H1 (cell line): ENCODE data around the gene MMP19. TPM values are rescaled to one million over a fixed set of nuclear protein-coding genes. Genes with fewer than 3 reads are reported as not detected.

Source experiments
- CTCF ChIA-PET: fragments of 300-600 bp; sonication (Branson Sonifier 250); formaldehyde crosslinking; loops from one replicate; lab custom pipeline; 2021; ENCODE audit not compliant: partially characterized antibody; lab: Charles Lee
- POLR2A ChIA-PET: fragments of 300-600 bp; sonication (Branson Sonifier 250); formaldehyde crosslinking; loops from one replicate; lab custom pipeline; 2021; ENCODE audit warnings: inconsistent platforms; ENCODE audit not compliant: partially characterized antibody; lab: Charles Lee
- DNase-seq, 2 experiments: peaks; one replicate each; pipeline versions ENCODE4 v3.0.0 to v3.0.0-alpha.2; 2010 to 2022; ENCODE audit warnings: low spot score in 2 of 2, low read depth in 1 of 2, mixed read lengths in 1 of 2
- FAIRE-seq: peaks from 2 replicates; lab custom pipeline; 2011; peaks lifted over from hg19 to GRCh38; lab: Jason Lieb, UNC
- H2AFZ ChIP-seq: 2 replicates; pipeline ENCODE4 v1.8.1; 2012; ENCODE audit warnings: low read length, inconsistent platforms
- H2AK5ac ChIP-seq: 2 replicates; pipeline ENCODE4 v1.6.1; 2013; ENCODE audit warnings: low read depth, low read length
- H2BK120ac ChIP-seq: replicated peaks from 2 replicates; pipeline ENCODE3; 2013; ENCODE audit warnings: low read depth, low read length, inconsistent platforms
- H2BK12ac ChIP-seq: 2 replicates; pipeline ENCODE4 v1.6.1; 2013; ENCODE audit warnings: low read depth, low read length
- H2BK15ac ChIP-seq: 2 replicates; pipeline ENCODE4 v1.6.1; 2013; ENCODE audit warnings: low read length
- H2BK20ac ChIP-seq: 2 replicates; pipeline ENCODE4 v1.6.1; 2013; ENCODE audit warnings: low read length
- H2BK5ac ChIP-seq: 2 replicates; pipeline ENCODE4 v1.6.1; 2013; ENCODE audit warnings: low read depth, low read length
- H3K14ac ChIP-seq: 2 replicates; pipeline ENCODE4 v1.6.1; 2013; ENCODE audit warnings: inconsistent platforms; ENCODE audit not compliant: insufficient read length
- H3K18ac ChIP-seq: 2 replicates; pipeline ENCODE4 v1.6.1; 2013; ENCODE audit warnings: low read length; ENCODE audit errors: extremely low read depth
- H3K23ac ChIP-seq: 2 replicates; pipeline ENCODE4 v1.6.1; 2013; ENCODE audit warnings: inconsistent platforms; ENCODE audit not compliant: insufficient read length
- H3K23me2 ChIP-seq: 2 replicates; pipeline ENCODE4 v1.6.1; 2013; ENCODE audit warnings: low read depth, low read length
- H3K27ac ChIP-seq: 2 replicates; pipeline ENCODE4 v1.6.1; 2011; ENCODE audit warnings: low read depth, low read length, inconsistent platforms
- H3K27me3 ChIP-seq, 4 experiments: replicated peaks in 1 of 4; 1 replicate in 1 of 4; 2 replicates in 3 of 4; pipeline versions ENCODE4 v1.6.1 to v1.8.1; 2011 to 2013; ENCODE audit warnings: low read length in 3 of 4, mild to moderate bottlenecking in 3 of 4, inconsistent platforms in 2 of 4, mixed read lengths in 2 of 4, moderate library complexity in 1 of 4; ENCODE audit not compliant: control insufficient read depth in 3 of 4, insufficient read depth in 3 of 4; ENCODE audit errors: extremely low read depth in 1 of 4
- H3K36me3 ChIP-seq, 4 experiments: 2 replicates each; pipeline versions ENCODE4 v1.6.1 to v1.8.1; 2011 to 2013; ENCODE audit warnings: mild to moderate bottlenecking in 4 of 4, low read length in 3 of 4, moderate library complexity in 2 of 4, control low read depth in 1 of 4, inconsistent platforms in 1 of 4; ENCODE audit not compliant: insufficient read depth in 4 of 4, control insufficient read depth in 2 of 4
- H3K4ac ChIP-seq: replicated peaks from 2 replicates; pipeline ENCODE3; 2013; ENCODE audit warnings: low read length, low read depth, mixed read lengths, inconsistent platforms; ENCODE audit not compliant: insufficient read length
- H3K4me1 ChIP-seq, 4 experiments: replicated peaks in 1 of 4; 1 replicate in 1 of 4; 2 replicates in 3 of 4; pipeline versions ENCODE4 v1.6.1 to v1.8.1; 2011 to 2013; ENCODE audit warnings: low read length in 3 of 4, inconsistent platforms in 2 of 4, mixed read lengths in 1 of 4; ENCODE audit not compliant: insufficient read depth in 4 of 4, control insufficient read depth in 3 of 4
- H3K4me2 ChIP-seq, 2 experiments: 2 replicates each; pipeline versions ENCODE4 v1.6.1 to v1.8.1; 2011 to 2013; ENCODE audit warnings: low read depth in 2 of 2, low read length in 2 of 2, control low read depth in 1 of 2, inconsistent platforms in 1 of 2, mild to moderate bottlenecking in 1 of 2; ENCODE audit not compliant: insufficient read depth in 1 of 2
- H3K4me3 ChIP-seq, 4 experiments: fragments of 200-600, 300-600 bp in 1 of 4; sonication (generic), shearing (Covaris generic), sonication (Bioruptor Twin) in 1 of 4; 2 replicates each; pipeline versions ENCODE4 v1.5.1 to v1.8.1; 2011 to 2016; ENCODE audit warnings: low read length in 4 of 4, low read depth in 3 of 4, control low read depth in 2 of 4, inconsistent platforms in 2 of 4, mild to moderate bottlenecking in 2 of 4, mixed read lengths in 1 of 4, moderate library complexity in 1 of 4; ENCODE audit not compliant: insufficient read depth in 2 of 4; ENCODE audit errors: extremely low read depth in 1 of 4
- H3K56ac ChIP-seq: replicated peaks from 2 replicates; pipeline ENCODE3; 2013; ENCODE audit warnings: low read depth, mild to moderate bottlenecking, mixed read lengths, low read length, inconsistent platforms; ENCODE audit not compliant: insufficient read length
- H3K79me1 ChIP-seq: 2 replicates; pipeline ENCODE4 v1.6.1; 2013; ENCODE audit warnings: low read depth, low read length, control low read depth
- H3K79me2 ChIP-seq, 2 experiments: 2 replicates each; pipeline versions ENCODE4 v1.6.1 to v1.8.1; 2012 to 2013; ENCODE audit warnings: low read length in 2 of 2, mild to moderate bottlenecking in 2 of 2, inconsistent platforms in 1 of 2; ENCODE audit not compliant: insufficient read depth in 2 of 2, control insufficient read depth in 1 of 2
- H3K9ac ChIP-seq, 4 experiments: replicated peaks in 1 of 4; 1 replicate in 1 of 4; 2 replicates in 3 of 4; pipeline versions ENCODE4 v1.6.1 to v1.8.1; 2011 to 2013; ENCODE audit warnings: low read depth in 3 of 4, low read length in 3 of 4, control low read depth in 2 of 4, mild to moderate bottlenecking in 2 of 4, moderate library complexity in 2 of 4, inconsistent platforms in 1 of 4; ENCODE audit errors: extremely low read depth in 1 of 4
- H3K9me3 ChIP-seq, 2 experiments: 2 replicates each; pipeline versions ENCODE4 v1.6.1 to v1.8.1; 2012 to 2013; ENCODE audit warnings: mild to moderate bottlenecking in 2 of 2, moderate library complexity in 2 of 2, control low read depth in 1 of 2, inconsistent platforms in 1 of 2, low read depth in 1 of 2, low read length in 1 of 2, mixed read lengths in 1 of 2; ENCODE audit not compliant: insufficient read depth in 2 of 2
- H4K20me1 ChIP-seq, 2 experiments: replicated peaks in 1 of 2; 2 replicates each; pipeline versions ENCODE3 to v1.8.1; 2011 to 2013; ENCODE audit warnings: inconsistent platforms in 2 of 2, low read length in 2 of 2, mild to moderate bottlenecking in 1 of 2; ENCODE audit not compliant: insufficient read depth in 2 of 2, control insufficient read depth in 1 of 2
- H4K5ac ChIP-seq: 2 replicates; pipeline ENCODE4 v1.6.1; 2013; ENCODE audit warnings: low read length, low read depth, mixed read lengths, inconsistent platforms; ENCODE audit not compliant: insufficient read length
- H4K8ac ChIP-seq: 2 replicates; pipeline ENCODE4 v1.8.0; 2013; ENCODE audit warnings: mild to moderate bottlenecking, moderate library complexity, low read length, inconsistent platforms; ENCODE audit not compliant: insufficient read depth; ENCODE audit errors: extremely low read depth
- H4K91ac ChIP-seq: replicated peaks from 2 replicates; pipeline ENCODE3; 2013; ENCODE audit warnings: low read length, mixed read lengths, inconsistent platforms; ENCODE audit not compliant: insufficient read length
- ASH2L ChIP-seq: fragments of 200-600, 300-600 bp; sonication (generic); IDR thresholded peaks from one replicate; pipeline ENCODE4 v1.7.1; 2017; ENCODE audit warnings: low read length
- CTBP2 ChIP-seq: IDR thresholded peaks from 2 replicates; pipeline ENCODE4 v1.7.0; 2011; ENCODE audit warnings: borderline replicate concordance, mild to moderate bottlenecking, moderate library complexity, mixed read lengths, low read length; ENCODE audit not compliant: insufficient read depth, insufficient read length
- PHF8 ChIP-seq: fragments of 200-600 bp; sonication (generic); conservative IDR thresholded peaks from 2 replicates; pipeline ENCODE4 v1.7.1; 2012; ENCODE audit warnings: low read depth, mild to moderate bottlenecking, inconsistent platforms, low read length, moderate library complexity
- RBBP5 ChIP-seq: IDR thresholded peaks from 2 replicates; pipeline ENCODE4 v1.7.1; 2012; ENCODE audit warnings: low read depth, mild to moderate bottlenecking, inconsistent platforms, low read length, moderate library complexity, borderline replicate concordance
- RFX5 ChIP-seq: IDR thresholded peaks from 2 replicates; pipeline ENCODE4 v1.6.1; 2011; ENCODE audit warnings: low read depth, low read length, improper control_type of control experiment, borderline replicate concordance
- SIX5 ChIP-seq: IDR thresholded peaks from 2 replicates; pipeline ENCODE4 v1.6.1; 2011; ENCODE audit warnings: mild to moderate bottlenecking, low read depth, low read length
- WGBS, 2 experiments: shearing (Covaris generic) in 1 of 2; methylation state at CpG; one replicate each; pipeline versions ENCODE4 v1.1.6 to v1.1.7; 2013 to 2015; ENCODE audit warnings: low lambda C conversion rate in 2 of 2, mixed read lengths in 2 of 2, inconsistent platforms in 1 of 2, low coverage in 1 of 2, missing lambda C conversion rate in 1 of 2; ENCODE audit not compliant: insufficient replicate concordance in 2 of 2, insufficient coverage in 1 of 2, insufficient read length in 1 of 2; ENCODE audit errors: extremely low coverage in 1 of 2, missing lambda C conversion rate in 1 of 2; 5-methylcytosine and 5-hydroxymethylcytosine counted together
- polyA plus RNA-seq, 7 experiments: library from polyadenylated mRNA; depleted of rRNA in 3 of 7; stranded (reverse) in 5 of 7; unstranded in 2 of 7; fragments of >200 nt in 5 of 7; fragments of 200-250 nt in 2 of 7; gene quantifications; 1 replicate in 5 of 7; 2 replicates in 1 of 7; 4 replicates in 1 of 7; pipeline versions ENCODE4 v1.2.1 to v1.2.3, GENCODE V29; 2011 to 2013; ENCODE audit warnings: missing spikeins in 2 of 7, mixed read lengths in 2 of 7
- total RNA-seq: library from RNA; stranded (reverse); fragmentation: NEBNext Ultra II Directional; extraction: Animal tissue kit (Norgen Biotek cat#: 25700); gene quantifications from 2 replicates; pipeline ENCODE4 v1.2.1, GENCODE V29; 2021
- TF ChIP-seq, protein P1 (sequence below): IDR thresholded peaks from 2 replicates; pipeline ENCODE4 v1.6.1; 2012; ENCODE audit warnings: inconsistent platforms

Gene MMP19
- total and polyA plus RNA-seq, 2 of the 8 experiments (the other 6 are each of a cell fraction or from before 2014, with no cell fraction given) = 2.7 to 3.3 TPM

DNA sequence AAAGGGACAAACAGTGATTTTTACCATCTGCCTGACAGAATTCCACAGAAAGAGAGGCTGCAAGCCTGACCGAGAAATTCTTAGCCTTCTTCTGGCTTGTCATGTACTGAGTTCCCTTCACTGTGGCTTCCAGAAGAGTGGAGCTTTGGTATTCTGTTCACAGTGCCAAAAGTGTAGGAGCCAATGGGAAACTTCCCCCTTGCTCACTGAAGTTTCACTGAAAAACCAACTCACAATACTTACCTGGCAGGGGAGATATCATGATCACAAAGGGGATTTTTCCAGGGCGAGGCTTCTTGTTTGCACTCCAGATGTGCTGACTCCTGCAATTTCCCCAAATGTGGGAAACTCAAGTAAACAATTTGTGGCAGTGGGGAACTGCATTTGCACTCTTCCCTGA lies 31.7 kb upstream of the MMP19 start:
- Histone ChIP-seq H3K4me3 (no peak overlapping the region), H4K5ac (no peak overlapping the region), H2BK12ac (no peak overlapping the region), H2AFZ (no peak overlapping the region; the same call in 1 of the 2 replicates), H4K20me1 (no peaks in the 10 kb centered on the region), H4K8ac (no peak overlapping the region), H3K23me2 (no peaks in the 10 kb centered on the region), H4K91ac (no peak overlapping the region), H3K4me1 (peaks cover 0 to 4% (median 3%) of the 10 kb centered on the region in 4 experiments; a peak in 4 of 7 replicates), H3K23ac (no peak overlapping the region), H3K4me2 (no peak overlapping the region), H3K36me3 (no peaks in the 10 kb centered on the region), H3K27me3 (no peaks in the 10 kb centered on the region), H3K9ac (no peak overlapping the region), H3K9me3 (no peaks in the 10 kb centered on the region; a peak in 1 of 4 replicates), H2BK15ac (no peak overlapping the region), H3K79me1 (no peaks in the 10 kb centered on the region), H3K14ac (no peak overlapping the region), H3K4ac (no peak overlapping the region), H2BK120ac (no peak overlapping the region), H2BK20ac (no peak overlapping the region), H3K27ac (no peak overlapping the region), H2AK5ac (no peak overlapping the region), H3K79me2 (no peaks in the 10 kb centered on the region), H3K56ac (no peak overlapping the region), H2BK5ac (no peak overlapping the region), H3K18ac (no peak overlapping the region)
- DNase-seq (no peak), FAIRE-seq (no peak)
- ChIA-PET CTCF (no interaction called here), POLR2A (interaction anchor here (0.8 to 1.4 kb wide), 2 partner anchors 21 to 44 kb away, joined by 3 to 5 read pairs; no protein-coding TSS in a partner anchor)
- 86% methylated on average over 2 of the region's 2 CpGs; no CpG with 5 or more reads in 1 of the 2 experiments for WGBS, 2 experiments
- TF ChIP-seq SIX5 = no peak
- TF ChIP-seq RFX5 = no peak
- TF ChIP-seq, protein P1, sequence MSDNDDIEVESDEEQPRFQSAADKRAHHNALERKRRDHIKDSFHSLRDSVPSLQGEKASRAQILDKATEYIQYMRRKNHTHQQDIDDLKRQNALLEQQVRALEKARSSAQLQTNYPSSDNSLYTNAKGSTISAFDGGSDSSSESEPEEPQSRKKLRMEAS = no peak
- TF ChIP-seq CTBP2 = no peak
- no peak for TF ChIP-seq RBBP5
- TF ChIP-seq PHF8 = no peak
- TF ChIP-seq ASH2L = no peak
